HG03575 (cell line): ENCODE measurements around the gene ZNF451.
"Not testable (repeated sequence)": the region's sequence is repeated elsewhere in the genome, so short reads cannot be mapped to it uniquely, and the experiment has no call there.

Experiments used
- ATAC-seq: cut with Tn5 transposase; IDR thresholded peaks from one replicate; pipeline ENCODE4 v1.9.1; 2021; ENCODE audit not compliant: unreplicated experiment, insufficient number of reproducible peaks, low FRiP score; ENCODE audit errors: extremely low read depth

ZNF451 gene

GRCh38 chr6:57090458-57091067 lies 575 bp downstream of the ZNF451 start:
- ATAC-seq = not testable (repeated sequence)

GRCh38 chr6:57091375-57091774 lies 1.4 kb downstream of the ZNF451 start:
- not testable (repeated sequence) for ATAC-seq

- ATAC-seq = no peak
These were observed 4.7 kb downstream of the ZNF451 start for GRCh38 chr6:57094689-57095088.

GRCh38 chr6:57097596-57097995 lies 7.6 kb downstream of the ZNF451 start:
- ATAC-seq = no peak

DNA sequence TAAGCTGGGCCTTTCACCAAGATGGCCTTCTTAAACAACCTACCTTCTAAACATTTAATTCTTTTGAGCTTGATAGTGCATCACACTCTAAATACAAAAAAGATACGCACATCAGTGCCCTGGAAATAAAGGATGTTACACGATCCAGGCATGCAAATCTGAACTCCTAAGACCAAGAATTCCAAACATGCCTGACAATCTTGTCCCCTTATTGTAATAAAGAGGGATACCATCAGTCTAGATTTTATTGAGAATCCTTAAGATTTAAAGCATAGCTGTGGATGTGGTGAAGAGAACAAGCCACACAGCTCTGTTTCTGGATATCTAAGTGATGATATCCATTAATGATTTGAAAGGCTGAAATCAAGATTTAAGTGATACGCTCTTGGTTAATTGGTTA lies 13.0 kb downstream of the ZNF451 start:
- no peak for ATAC-seq

- no peak for ATAC-seq
These were observed 14.3 kb downstream of the ZNF451 start for GRCh38 chr6:57104336-57104735.

DNA sequence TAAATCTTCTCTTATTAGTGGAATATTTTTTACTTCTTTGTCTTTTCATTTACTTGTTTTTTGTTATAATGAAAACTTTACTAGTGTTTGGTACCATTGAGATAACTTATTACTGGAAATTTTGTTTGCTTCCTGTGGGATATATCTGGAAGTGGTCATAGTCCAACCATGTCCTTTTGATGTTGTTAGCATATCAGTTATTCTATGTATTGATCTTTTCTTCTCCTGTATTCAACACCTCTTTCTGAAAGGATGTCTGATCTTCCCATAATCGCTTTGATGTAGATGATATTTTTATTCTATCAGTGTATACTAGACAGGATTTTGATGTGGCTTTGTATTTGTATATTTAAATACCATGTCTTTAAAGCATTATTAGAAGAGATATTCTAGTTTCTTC lies 17.0 kb downstream of the ZNF451 start:
- ATAC-seq = no peak

DNA sequence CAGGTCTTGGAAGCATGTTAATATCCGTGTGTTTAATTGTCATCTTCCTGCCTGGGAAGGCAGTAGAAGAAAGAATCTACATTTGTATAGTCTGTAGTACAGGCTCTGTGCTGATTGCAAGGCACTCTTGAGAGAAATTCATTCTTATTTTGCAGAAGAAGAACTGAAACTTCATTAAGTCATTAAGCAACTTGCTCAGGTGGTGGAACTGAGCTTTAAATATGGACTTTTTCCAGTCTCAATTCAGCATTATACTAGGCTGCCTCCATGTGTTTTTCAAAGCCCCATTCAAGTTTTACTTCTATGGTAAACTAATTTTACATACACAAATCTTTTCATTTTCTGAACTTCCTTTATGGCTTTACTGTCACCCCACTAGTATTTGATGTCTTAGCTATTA lies 18.7 kb downstream of the ZNF451 start:
- peak; percentile 67 for ATAC-seq

DNA sequence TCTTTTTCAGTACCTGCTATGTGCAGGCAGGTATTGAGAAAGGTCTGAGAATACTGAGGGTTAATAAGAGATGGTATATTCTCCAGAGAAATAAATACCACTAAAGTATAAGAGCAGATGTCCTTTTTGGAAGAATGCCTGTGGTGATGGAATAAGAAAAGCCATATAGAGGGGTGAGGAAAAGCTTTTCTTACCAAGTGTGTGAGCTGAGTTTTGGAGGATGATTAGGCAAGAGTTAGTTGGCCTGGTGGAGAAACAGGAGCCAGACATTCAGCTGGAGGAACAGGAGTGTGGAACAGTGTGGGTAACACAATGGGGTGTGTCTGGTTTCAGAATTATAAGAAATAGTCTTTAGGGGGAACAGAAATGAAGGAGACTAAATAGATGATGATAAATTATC lies 19.9 kb downstream of the ZNF451 start:
- no peak for ATAC-seq

- no peak for ATAC-seq
These were observed 23.1 kb downstream of the ZNF451 start for GRCh38 chr6:57113105-57113504.

- ATAC-seq = no peak
These were observed 26.8 kb downstream of the ZNF451 start for GRCh38 chr6:57116776-57117175.

GRCh38 chr6:57117796-57118195 lies 27.8 kb downstream of the ZNF451 start:
- ATAC-seq = no peak

DNA sequence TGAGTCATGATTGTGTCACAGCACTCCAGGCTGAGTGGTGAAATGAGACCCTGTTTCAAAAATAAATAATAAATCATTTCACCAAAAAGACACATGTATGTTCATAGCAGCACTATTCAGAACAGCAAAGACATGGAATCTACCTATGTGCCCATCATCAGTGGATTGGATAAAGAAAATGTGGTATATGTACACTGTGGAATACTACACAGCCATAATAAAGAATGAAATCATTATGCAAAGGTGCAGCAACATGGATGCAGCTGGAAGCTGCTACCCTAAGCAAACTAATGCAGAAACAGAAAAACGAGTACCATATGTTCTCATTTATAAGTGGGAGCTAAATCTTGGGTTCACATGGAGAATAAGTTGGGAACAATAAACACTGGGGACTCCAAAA lies 33.1 kb downstream of the ZNF451 start:
- no peak for ATAC-seq

GRCh38 chr6:57127763-57128162 lies 37.8 kb downstream of the ZNF451 start:
- no peak for ATAC-seq

- no peak for ATAC-seq
These were observed 40.7 kb downstream of the ZNF451 start for GRCh38 chr6:57130661-57131177.

- ATAC-seq = no peak
These were observed 45.0 kb downstream of the ZNF451 start for GRCh38 chr6:57134954-57135353.

GRCh38 chr6:57135885-57136284 lies 45.9 kb downstream of the ZNF451 start:
- no peak for ATAC-seq

DNA sequence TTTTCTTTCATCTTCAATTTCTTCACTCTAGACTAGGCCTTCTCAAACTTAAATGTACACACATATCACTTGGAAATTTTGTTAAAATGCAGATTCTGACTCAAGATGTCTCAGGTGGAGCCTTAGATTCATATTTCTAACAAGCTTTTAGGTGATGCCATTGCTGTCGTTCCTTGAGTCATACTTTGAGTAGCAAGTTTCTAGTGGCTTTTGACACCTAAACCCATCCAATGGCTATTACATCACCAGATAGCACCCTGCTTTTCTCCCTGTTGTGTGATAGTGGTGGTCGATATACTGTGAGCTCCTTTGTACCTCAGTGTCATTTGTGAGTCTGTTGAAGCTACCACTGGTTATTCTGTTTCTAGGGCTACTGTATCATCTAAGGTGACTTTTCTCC lies 47.4 kb downstream of the ZNF451 start:
- no peak for ATAC-seq

DNA sequence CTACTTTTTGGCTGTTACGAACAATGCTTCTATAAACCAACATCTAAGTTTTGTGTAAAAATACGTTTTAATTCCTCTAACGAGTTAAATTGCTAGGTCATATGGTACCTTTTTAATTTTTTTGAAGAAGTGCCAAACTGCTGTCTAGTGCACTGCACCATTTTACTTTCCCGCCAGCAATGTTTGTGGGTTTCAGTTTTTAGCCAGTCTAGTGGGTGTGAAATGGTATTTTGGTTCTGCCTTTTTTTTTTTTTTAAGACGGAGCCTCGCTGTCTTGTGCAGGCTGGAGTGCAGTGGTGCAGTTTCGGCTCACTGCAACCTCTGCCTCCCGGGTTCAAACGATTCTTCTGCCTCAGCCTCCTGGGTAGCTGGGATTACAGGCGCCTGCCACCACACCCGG lies 48.0 kb downstream of the ZNF451 start:
- no peak for ATAC-seq

GRCh38 chr6:57141451-57142177 lies 51.6 kb downstream of the ZNF451 start:
- ATAC-seq = no peak

DNA sequence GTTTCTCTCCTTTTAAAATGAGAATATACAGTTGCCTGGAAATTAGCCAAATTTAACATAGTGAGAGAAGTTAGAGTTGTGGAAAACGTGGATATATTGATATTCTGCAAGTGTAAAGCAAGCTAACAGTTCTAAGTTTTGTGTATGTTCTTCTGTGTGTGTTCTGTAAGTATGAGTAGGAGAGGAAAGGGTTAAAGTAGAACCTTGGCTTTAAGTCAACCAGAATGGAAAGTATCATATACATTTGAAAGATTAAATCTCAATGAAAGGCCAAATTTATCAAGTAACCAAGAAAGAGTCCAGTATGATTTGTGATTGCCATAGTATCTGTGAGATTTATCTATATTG lies 52.2 kb downstream of the ZNF451 start:
- no peak for ATAC-seq
